OCI-LY7 (cell line): Measurements from ENCODE around the gene PNLDC1.

Source experiments
- CTCF ChIP-seq: fragments of 200-600 bp; sonication (generic); conservative IDR thresholded peaks from 2 replicates; pipeline ENCODE4 v1.5.1; 2014; ENCODE audit warnings: mild to moderate bottlenecking, antibody characterized with exemption, low read length, moderate library complexity, mixed read lengths
- EZH2phosphoT487 ChIP-seq: fragments of 200-600 bp; sonication (generic); IDR thresholded peaks from 2 replicates; pipeline ENCODE4 v1.6.1; 2018; ENCODE audit warnings: low read depth, borderline replicate concordance, mild to moderate bottlenecking, mixed run types, antibody characterized with exemption, low read length, moderate library complexity, mixed read lengths

- TF ChIP-seq EZH2phosphoT487 = no peak
- no peak for TF ChIP-seq CTCF
Observed at GRCh38 chr6:159790149-159790955, 9.7 kb upstream of the PNLDC1 start, which contains the start of gene MRPL18.
